ENCODE measurements around the gene LRP8. TPM values are rescaled to one million over a fixed set of nuclear protein-coding genes. Genes with fewer than 3 reads are reported as not detected.

Gene LRP8
- total and polyA plus RNA-seq, 4 donors = 2.6 to 20.0 (median 9.6) TPM

DNA sequence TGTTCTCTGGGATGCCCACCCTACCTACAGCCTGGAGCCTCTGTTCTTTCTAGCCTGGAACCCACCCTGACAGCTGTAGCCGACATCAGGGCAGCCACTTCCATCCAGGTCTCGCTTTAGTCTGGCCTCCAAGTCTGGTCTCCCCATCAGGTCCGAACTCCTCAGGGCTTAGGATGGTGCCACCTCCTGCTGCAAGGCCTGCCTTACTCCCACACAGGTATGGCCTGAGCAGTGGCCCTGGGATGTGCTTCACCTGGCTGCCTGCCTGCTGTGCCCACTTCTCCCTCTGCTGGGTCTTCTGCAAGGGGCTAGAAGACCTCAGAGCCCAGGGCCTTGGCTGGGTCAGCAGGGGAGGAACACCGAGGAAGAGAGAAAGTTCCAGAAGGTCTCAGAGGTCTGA is 53.8 kb downstream of the LRP8 start:
- no peaks in the 10 kb centered on the region for H3K4me1 ChIP-seq (ENCODE audit: control insufficient read depth in 5 of 5, insufficient read depth in 5 of 5, low read length in 5 of 5)
- TF ChIP-seq, protein P1, sequence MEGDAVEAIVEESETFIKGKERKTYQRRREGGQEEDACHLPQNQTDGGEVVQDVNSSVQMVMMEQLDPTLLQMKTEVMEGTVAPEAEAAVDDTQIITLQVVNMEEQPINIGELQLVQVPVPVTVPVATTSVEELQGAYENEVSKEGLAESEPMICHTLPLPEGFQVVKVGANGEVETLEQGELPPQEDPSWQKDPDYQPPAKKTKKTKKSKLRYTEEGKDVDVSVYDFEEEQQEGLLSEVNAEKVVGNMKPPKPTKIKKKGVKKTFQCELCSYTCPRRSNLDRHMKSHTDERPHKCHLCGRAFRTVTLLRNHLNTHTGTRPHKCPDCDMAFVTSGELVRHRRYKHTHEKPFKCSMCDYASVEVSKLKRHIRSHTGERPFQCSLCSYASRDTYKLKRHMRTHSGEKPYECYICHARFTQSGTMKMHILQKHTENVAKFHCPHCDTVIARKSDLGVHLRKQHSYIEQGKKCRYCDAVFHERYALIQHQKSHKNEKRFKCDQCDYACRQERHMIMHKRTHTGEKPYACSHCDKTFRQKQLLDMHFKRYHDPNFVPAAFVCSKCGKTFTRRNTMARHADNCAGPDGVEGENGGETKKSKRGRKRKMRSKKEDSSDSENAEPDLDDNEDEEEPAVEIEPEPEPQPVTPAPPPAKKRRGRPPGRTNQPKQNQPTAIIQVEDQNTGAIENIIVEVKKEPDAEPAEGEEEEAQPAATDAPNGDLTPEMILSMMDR (IDR thresholded peaks at IDR 0.05; ENCODE audit: control extremely low read depth, extremely low read depth) = no peak
- no peaks in the 10 kb centered on the region for H3K27me3 ChIP-seq (ENCODE audit: control insufficient read depth in 3 of 3, insufficient read depth in 3 of 3, low read length in 2 of 3)
- H3K36me3 ChIP-seq (ENCODE audit: control insufficient read depth in 4 of 4, insufficient read depth in 4 of 4, low read length in 4 of 4) = peaks cover 0 to 7% (median 0%) of the 10 kb centered on the region in 4 donors
- H3K4me3 ChIP-seq = no peak overlapping the region
- no peak overlapping the region for H3K27ac ChIP-seq (ENCODE audit: low read depth in 1 of 2, low read length in 1 of 2)
- ATAC-seq (ENCODE audit: insufficient read depth, low FRiP score) (no peak), DNase-seq (no peak)
- WGBS, 2 donors = 94 to 96% methylated on average over 4 of the region's 4 CpGs
- no peaks in the 10 kb centered on the region for H3K9me3 ChIP-seq (ENCODE audit: control insufficient read depth in 4 of 4, insufficient read depth in 3 of 4, low read length in 3 of 4)
- H3K9ac ChIP-seq (ENCODE audit: insufficient read depth in 1 of 2, low read length in 2 of 2) = no peak overlapping the region

DNA sequence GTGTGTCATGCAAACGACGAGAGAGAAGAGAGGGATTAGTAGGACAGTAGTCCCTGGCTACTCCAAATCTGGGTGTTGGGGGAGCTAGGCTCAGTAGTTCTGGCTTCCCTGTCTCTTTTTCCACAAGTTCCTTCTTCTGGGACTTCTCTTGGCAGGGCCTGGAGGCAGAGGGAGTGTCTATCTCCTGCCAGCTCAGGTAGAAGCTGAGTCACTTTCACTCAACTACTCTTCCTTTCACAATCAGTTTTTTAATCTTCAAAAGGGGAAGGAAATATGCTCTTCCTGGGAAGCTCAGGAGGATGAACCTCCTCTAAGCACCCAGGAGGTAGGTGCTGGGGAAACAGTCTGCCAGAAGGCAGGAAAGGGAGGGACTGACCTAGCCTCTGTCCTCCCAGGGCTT is 54.3 kb downstream of the LRP8 start:
- Histone ChIP-seq H3K36me3 (ENCODE audit: control insufficient read depth in 4 of 4, insufficient read depth in 4 of 4, low read length in 4 of 4) (peaks cover 0 to 7% (median 0%) of the 10 kb centered on the region in 4 donors), H3K4me3 (no peak overlapping the region), H3K27ac (ENCODE audit: low read depth in 1 of 2, low read length in 1 of 2) (no peak overlapping the region), H3K9me3 (ENCODE audit: control insufficient read depth in 4 of 4, insufficient read depth in 3 of 4, low read length in 3 of 4) (no peaks in the 10 kb centered on the region), H3K4me1 (ENCODE audit: control insufficient read depth in 5 of 5, insufficient read depth in 5 of 5, low read length in 5 of 5) (no peaks in the 10 kb centered on the region), H3K27me3 (ENCODE audit: control insufficient read depth in 3 of 3, insufficient read depth in 3 of 3, low read length in 2 of 3) (no peaks in the 10 kb centered on the region), H3K9ac (ENCODE audit: insufficient read depth in 1 of 2, low read length in 2 of 2) (no peak overlapping the region)
- DNase-seq (no peak), ATAC-seq (ENCODE audit: insufficient read depth, low FRiP score) (no peak)
- whole genome bisulfite sequencing, 2 donors = 86 to 95% methylated on average over 2 of the region's 2 CpGs
- TF ChIP-seq, protein P1 (IDR thresholded peaks at IDR 0.05; ENCODE audit: control extremely low read depth, extremely low read depth) = no peak

DNA sequence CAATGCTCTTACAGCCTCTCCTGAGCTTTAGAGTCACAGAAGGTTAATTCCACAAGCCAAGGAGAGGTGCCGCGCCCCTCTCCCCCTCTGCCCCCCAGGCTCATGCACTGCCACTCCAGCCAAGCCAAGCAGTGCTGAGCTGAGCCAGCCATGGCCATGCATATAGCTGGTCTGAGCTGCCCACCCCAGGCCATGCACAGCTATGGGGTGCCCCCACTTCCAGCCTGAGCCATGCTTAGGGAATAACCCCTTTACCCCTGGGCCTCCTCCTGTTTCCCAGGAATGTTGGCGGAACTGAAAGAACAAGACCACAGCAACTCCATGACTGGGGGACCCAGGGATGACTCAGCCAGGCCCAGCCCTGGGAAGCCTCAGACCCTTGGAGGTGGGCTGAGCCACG is 55.5 kb downstream of the LRP8 start:
- no peak overlapping the region for H3K4me3 ChIP-seq
- peaks cover 0 to 10% (median 0%) of the 10 kb centered on the region in 4 donors for H3K36me3 ChIP-seq (ENCODE audit: control insufficient read depth in 4 of 4, insufficient read depth in 4 of 4, low read length in 4 of 4)
- no peaks in the 10 kb centered on the region for H3K4me1 ChIP-seq (ENCODE audit: control insufficient read depth in 5 of 5, insufficient read depth in 5 of 5, low read length in 5 of 5)
- 83 to 91% methylated on average over 4 of the region's 4 CpGs for WGBS, 2 donors
- H3K9me3 ChIP-seq (ENCODE audit: control insufficient read depth in 4 of 4, insufficient read depth in 3 of 4, low read length in 3 of 4) = no peaks in the 10 kb centered on the region
- H3K27me3 ChIP-seq (ENCODE audit: control insufficient read depth in 3 of 3, insufficient read depth in 3 of 3, low read length in 2 of 3) = no peaks in the 10 kb centered on the region
- no peak overlapping the region for H3K9ac ChIP-seq (ENCODE audit: insufficient read depth in 1 of 2, low read length in 2 of 2)
- TF ChIP-seq, protein P1 (IDR thresholded peaks at IDR 0.05; ENCODE audit: control extremely low read depth, extremely low read depth) = no peak
- no peak for DNase-seq
- H3K27ac ChIP-seq (ENCODE audit: low read depth in 1 of 2, low read length in 1 of 2) = no peak overlapping the region
- no peak for ATAC-seq (ENCODE audit: insufficient read depth, low FRiP score)

DNA sequence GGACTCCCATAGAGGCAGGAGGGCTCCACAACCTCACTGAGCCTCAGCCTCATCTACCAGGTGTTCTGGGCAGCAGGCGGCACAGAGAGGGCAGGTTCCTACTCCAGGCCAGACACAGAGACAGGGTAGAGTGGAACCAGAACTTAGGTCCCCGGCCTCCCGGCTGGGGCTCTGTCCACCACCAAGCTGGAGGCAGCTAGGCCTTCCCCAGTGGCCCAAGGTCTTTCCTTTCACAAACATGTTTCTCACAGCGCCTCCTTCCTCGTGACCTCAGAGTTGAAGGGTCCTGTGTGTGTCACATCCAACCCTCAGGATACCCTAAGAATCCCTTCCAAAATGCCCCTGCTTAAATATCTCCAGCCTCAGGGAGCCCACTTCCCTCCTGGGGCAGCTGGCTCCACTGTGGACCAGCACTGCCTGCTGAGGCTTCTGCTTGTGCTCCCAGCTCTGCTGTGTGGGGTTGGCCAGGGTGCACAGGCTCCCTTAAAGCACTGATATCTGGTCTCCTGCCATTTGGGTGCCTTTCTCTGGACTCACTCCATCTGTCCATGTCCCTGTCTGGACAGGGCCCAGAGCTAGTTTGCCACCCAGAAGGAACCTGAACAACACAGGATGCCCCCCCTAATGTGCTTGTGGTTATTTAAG is 56.3 kb downstream of the LRP8 start:
- ATAC-seq (ENCODE audit: insufficient read depth, low FRiP score) = no peak
- TF ChIP-seq, protein P1 (IDR thresholded peaks at IDR 0.05; ENCODE audit: control extremely low read depth, extremely low read depth) = no peak

More for the DNA sequence above, 56.3 kb downstream of the LRP8 start:
- Histone ChIP-seq H3K4me3 (no peak overlapping the region), H3K4me1 (ENCODE audit: control insufficient read depth in 5 of 5, insufficient read depth in 5 of 5, low read length in 5 of 5) (no peaks in the 10 kb centered on the region), H3K27me3 (ENCODE audit: control insufficient read depth in 3 of 3, insufficient read depth in 3 of 3, low read length in 2 of 3) (no peaks in the 10 kb centered on the region), H3K9me3 (ENCODE audit: control insufficient read depth in 4 of 4, insufficient read depth in 3 of 4, low read length in 3 of 4) (no peaks in the 10 kb centered on the region), H3K36me3 (ENCODE audit: control insufficient read depth in 4 of 4, insufficient read depth in 4 of 4, low read length in 4 of 4) (peaks cover 0 to 10% (median 0%) of the 10 kb centered on the region in 4 donors), H3K27ac (ENCODE audit: low read depth in 1 of 2, low read length in 1 of 2) (no peak overlapping the region), H3K9ac (ENCODE audit: insufficient read depth in 1 of 2, low read length in 2 of 2) (no peak overlapping the region)
- no peak for DNase-seq
- WGBS, 2 donors = 95% methylated on average over 5 of the region's 5 CpGs
